ENCODE results near the gene DNAJC21.

Gene DNAJC21

DNA sequence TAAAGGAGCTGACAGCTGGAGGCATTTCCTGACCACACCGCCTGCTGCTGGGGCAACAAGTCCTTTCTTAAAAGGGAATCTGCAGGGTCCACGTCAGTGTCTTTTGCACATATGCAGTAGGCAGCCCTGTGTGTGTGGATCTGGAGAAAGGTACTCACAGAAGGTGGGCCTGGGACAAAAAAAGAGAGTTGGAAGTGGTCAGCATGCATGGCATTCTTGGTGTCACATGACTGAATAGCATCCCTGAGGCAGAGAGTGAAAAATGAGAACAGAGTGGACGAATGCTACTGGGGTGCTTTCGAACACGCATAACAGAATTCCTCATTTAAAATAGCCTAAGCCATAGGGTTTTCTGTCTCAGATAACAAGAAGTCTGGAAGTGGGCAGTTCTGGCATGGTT is 47.0 kb downstream of the DNAJC21 start:
- in situ Hi-C loops (cut with HindIII; ENCODE audit: low sequenced_read_pairs): no loop called here

GRCh38 chr5:34977934-34978613 is 48.7 kb downstream of the DNAJC21 start:
- in situ Hi-C loops (cut with HindIII; ENCODE audit: low sequenced_read_pairs): no loop called here

DNA sequence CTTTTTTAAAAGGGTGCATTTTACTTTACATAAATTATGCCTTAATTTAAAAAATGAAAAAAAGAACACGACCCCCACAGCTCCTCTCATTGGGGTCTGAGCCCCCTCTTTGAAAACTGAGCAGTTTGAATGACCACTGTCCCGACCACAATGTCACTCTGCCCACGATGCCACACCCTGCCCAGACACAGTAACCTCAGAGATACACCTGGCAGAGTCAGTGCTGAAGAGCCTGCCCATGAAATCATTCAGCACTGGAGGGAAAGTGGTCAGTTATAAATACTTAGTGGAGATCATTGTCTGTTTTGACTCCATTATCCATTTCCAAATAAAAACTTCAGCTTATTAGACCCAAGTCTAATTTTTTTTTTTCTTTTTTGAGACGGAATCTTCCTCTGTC is 49.3 kb downstream of the DNAJC21 start:
- in situ Hi-C loops (cut with HindIII; ENCODE audit: low sequenced_read_pairs): no loop called here

GRCh38 chr5:34982823-34983222 is 53.5 kb downstream of the DNAJC21 start:
- in situ Hi-C loops (cut with HindIII; ENCODE audit: low sequenced_read_pairs): no loop called here

DNA sequence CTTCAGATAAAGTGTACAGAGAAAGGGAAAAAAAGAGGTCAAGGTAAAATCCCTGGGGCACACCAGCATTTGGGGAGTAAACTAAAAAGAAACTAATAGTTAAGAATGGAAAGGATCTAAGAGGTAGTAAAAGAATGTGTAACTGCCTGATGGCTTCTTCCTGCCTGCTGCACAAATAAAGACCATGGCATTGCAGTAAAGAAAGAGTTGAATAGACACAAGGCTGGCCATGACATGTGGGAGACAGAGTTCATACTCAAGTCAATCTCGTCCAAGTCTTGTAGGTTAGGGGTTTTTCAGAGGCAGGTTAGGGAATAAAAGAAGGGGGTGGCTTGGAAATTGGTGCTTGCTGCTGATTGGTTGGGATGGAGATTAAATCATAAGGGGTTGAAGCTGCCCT is 57.6 kb downstream of the DNAJC21 start:
- in situ Hi-C loops (cut with HindIII; ENCODE audit: low sequenced_read_pairs): no loop called here

- in situ Hi-C loops (cut with HindIII; ENCODE audit: low sequenced_read_pairs): no loop called here
Observed at GRCh38 chr5:34991486-34992238, 62.3 kb downstream of the DNAJC21 start.

GRCh38 chr5:34993951-34994350 is 64.6 kb downstream of the DNAJC21 start:
- in situ Hi-C loops (cut with HindIII; ENCODE audit: low sequenced_read_pairs): no loop called here

DNA sequence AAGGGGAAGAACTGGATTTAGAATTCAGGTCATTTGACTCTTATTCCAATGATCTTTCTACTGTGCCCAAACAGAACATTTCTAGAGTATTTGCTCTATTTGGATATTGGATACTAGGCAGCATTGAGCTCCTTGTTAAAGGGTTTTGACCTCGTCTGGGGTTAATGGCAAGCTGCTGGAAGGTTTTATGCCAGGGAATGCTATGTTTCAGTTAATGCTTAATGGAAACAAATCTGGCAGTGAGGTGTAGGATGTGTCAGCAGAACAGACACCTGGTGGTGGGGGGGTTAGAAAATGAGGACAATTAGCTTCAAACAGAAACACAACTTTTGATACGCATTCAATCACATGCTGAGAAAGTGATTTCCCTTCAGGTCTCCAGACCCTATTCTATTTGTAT is 66.9 kb downstream of the DNAJC21 start:
- in situ Hi-C loops (cut with HindIII; ENCODE audit: low sequenced_read_pairs): no loop called here

- in situ Hi-C loops (cut with HindIII; ENCODE audit: low sequenced_read_pairs): no loop called here
Observed at GRCh38 chr5:34998058-34998789, 68.9 kb downstream of the DNAJC21 start.

GRCh38 chr5:35001842-35002241 is 72.5 kb downstream of the DNAJC21 start:
- in situ Hi-C loops (cut with HindIII; ENCODE audit: low sequenced_read_pairs): no loop called here

GRCh38 chr5:35002459-35002858 is 73.1 kb downstream of the DNAJC21 start:
- in situ Hi-C loops (cut with HindIII; ENCODE audit: low sequenced_read_pairs): no loop called here

GRCh38 chr5:35003018-35003957 is 73.9 kb downstream of the DNAJC21 start:
- in situ Hi-C loops (cut with HindIII; ENCODE audit: low sequenced_read_pairs): no loop called here

GRCh38 chr5:35004200-35004599 is 74.8 kb downstream of the DNAJC21 start:
- in situ Hi-C loops (cut with HindIII; ENCODE audit: low sequenced_read_pairs): no loop called here

GRCh38 chr5:35004771-35005170 is 75.4 kb downstream of the DNAJC21 start:
- in situ Hi-C loops (cut with HindIII; ENCODE audit: low sequenced_read_pairs): no loop called here

Data from endothelial cell of hepatic sinusoid (primary cell).